Common myeloid progenitor, CD34-positive (primary cell): ENCODE data around the gene PLA2R1.

Source experiments
- CTCF ChIA-PET: fragments of 350-600 bp; sonication (Branson Sonifier 250); formaldehyde crosslinking; loops from one replicate; lab custom pipeline; 2021; ENCODE audit warnings: antibody characterized with exemption; lab: Charles Lee
- POLR2A ChIA-PET: fragments of 350-600 bp; sonication (Branson Sonifier 250); formaldehyde crosslinking; loops from one replicate; lab custom pipeline; 2021; ENCODE audit warnings: antibody characterized with exemption; lab: Charles Lee
- DNase-seq, 3 donors: peaks; one replicate each; pipeline versions ENCODE4 v3.0.0 to v3.0.0-alpha.2; 2013
- H3K27ac ChIP-seq, 2 experiments: 1 replicate in 1 of 2; 2 replicates in 1 of 2; pipeline ENCODE4 v1.7.0; 2013; ENCODE audit warnings: inconsistent platforms in 2 of 2, low read length in 2 of 2, mild to moderate bottlenecking in 2 of 2, low read depth in 1 of 2, moderate library complexity in 1 of 2; ENCODE audit not compliant: severe bottlenecking in 2 of 2, insufficient read depth in 1 of 2, poor library complexity in 1 of 2
- H3K27me3 ChIP-seq, 5 experiments: replicated peaks in 2 of 5; 1 replicate in 3 of 5; 2 replicates in 2 of 5; pipeline versions ENCODE4 v1.6.1 to v1.7.0; 2013; ENCODE audit warnings: low read length in 4 of 5, mild to moderate bottlenecking in 2 of 5, moderate library complexity in 2 of 5, inconsistent platforms in 1 of 5; ENCODE audit not compliant: insufficient read depth in 5 of 5, control insufficient read depth in 4 of 5
- H3K36me3 ChIP-seq, 4 experiments: 1 replicate in 2 of 4; 2 replicates in 2 of 4; pipeline versions ENCODE4 v1.6.1 to v1.7.0; 2013; ENCODE audit warnings: low read length in 3 of 4, control low read depth in 1 of 4, mild to moderate bottlenecking in 1 of 4; ENCODE audit not compliant: control insufficient read depth in 4 of 4, insufficient read depth in 4 of 4
- H3K4me1 ChIP-seq, 4 experiments: 1 replicate in 3 of 4; 2 replicates in 1 of 4; pipeline versions ENCODE4 v1.6.1 to v1.7.1; 2013; ENCODE audit warnings: low read length in 3 of 4, mild to moderate bottlenecking in 3 of 4, control low read depth in 1 of 4, inconsistent platforms in 1 of 4, moderate library complexity in 1 of 4; ENCODE audit not compliant: control insufficient read depth in 4 of 4, insufficient read depth in 4 of 4; ENCODE audit errors: control extremely low read depth in 1 of 4
- H3K4me3 ChIP-seq, 7 experiments: 1 replicate in 4 of 7; 2 replicates in 3 of 7; pipeline versions ENCODE4 v1.5.1 to v1.7.0; 2013; ENCODE audit warnings: mild to moderate bottlenecking in 7 of 7, low read length in 6 of 7, moderate library complexity in 6 of 7, inconsistent platforms in 2 of 7, low read depth in 2 of 7, control low read depth in 1 of 7; ENCODE audit not compliant: insufficient read depth in 4 of 7, control insufficient read depth in 1 of 7; ENCODE audit errors: extremely low read depth in 1 of 7
- H3K9me3 ChIP-seq, 5 experiments: 1 replicate in 4 of 5; 2 replicates in 1 of 5; pipeline versions ENCODE4 v1.6.1 to v1.7.1; 2013; ENCODE audit warnings: low read length in 4 of 5, mild to moderate bottlenecking in 2 of 5, inconsistent platforms in 1 of 5, low read depth in 1 of 5, moderate library complexity in 1 of 5; ENCODE audit not compliant: control insufficient read depth in 4 of 5, insufficient read depth in 2 of 5; ENCODE audit errors: control extremely low read depth in 1 of 5
- whole genome bisulfite sequencing: methylation state at CpG from one replicate; pipeline ENCODE4 v1.1.5; 2013; ENCODE audit not compliant: insufficient coverage; 5-methylcytosine and 5-hydroxymethylcytosine counted together

PLA2R1 gene

DNA sequence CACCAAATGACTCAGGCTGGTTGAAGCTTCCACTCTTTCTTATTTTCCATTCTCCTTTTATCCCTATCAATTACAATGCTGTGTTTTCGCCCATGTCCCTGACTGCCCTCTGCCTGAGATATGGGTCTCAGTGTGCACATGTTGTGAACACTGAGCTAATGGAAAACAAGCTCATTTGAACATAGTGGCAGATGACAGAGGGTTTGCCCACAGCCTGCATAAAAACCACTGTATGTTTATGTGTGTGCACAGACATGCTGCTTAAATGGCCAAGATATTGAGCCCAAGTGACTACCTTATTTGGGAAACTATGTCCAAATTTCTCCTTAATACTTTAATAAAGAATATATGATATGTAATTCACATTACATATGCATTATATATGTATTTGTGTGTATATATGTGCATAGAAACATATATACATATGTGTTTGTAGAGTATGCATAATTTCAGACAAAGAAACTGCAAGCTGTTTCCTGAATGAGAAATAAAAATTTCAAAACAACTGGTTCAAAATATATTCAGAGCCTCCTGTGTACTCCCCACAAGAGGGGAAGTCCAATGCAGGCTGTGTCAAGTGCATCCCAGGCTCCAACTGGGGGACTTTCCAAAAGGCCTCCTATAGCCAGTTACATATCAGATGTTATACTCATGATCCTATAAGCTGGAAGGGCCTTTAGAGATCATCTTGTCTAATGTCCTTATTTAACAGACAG lies 171.7 kb downstream of the PLA2R1 start:
- CTCF ChIA-PET, result interaction anchor here (0.9 to 1.5 kb wide), 3 partner anchors 11 to 31 kb away, joined by 3 to 5 read pairs (median 4); no protein-coding TSS in a partner anchor
- DNase-seq, result peak; percentile 13 to 92 (median 91)

DNA sequence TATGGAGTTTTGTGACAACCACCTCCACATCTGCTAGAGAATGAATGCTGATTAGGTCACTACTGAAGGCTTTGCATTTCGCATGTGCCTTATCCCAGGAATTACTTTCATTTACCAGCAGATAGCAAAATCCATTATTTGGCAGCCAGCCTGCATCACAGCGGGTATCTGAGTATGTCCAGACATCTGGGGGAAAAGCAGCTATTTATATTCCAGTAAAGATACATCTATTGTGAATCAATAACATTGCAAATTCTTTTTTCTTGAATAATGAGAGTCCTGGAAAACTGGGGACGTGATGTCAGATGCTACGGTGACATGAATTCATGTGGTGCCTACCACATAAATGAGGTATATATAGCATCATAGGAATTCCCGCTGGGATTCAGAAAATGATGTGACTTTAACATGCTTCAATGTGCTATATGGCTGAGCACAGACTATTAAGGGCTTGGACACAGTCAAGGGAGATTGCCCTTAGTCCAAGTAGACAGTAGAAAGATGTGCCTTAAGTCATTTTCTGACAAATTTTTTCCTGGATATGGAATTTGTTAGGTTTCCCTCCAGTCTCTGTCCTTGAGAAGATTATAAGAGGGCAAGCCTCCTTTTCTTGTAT lies 180.2 kb downstream of the PLA2R1 start:
- Histone ChIP-seq H3K27me3 (no peaks in the 10 kb centered on the region), H3K27ac (no peak overlapping the region), H3K4me3 (no peak overlapping the region), H3K9me3 (no peaks in the 10 kb centered on the region), H3K4me1 (no peaks in the 10 kb centered on the region), H3K36me3 (peaks cover 21 to 59% (median 39%) of the 10 kb centered on the region in 4 experiments)
- CTCF ChIA-PET, result interaction anchor here (0.6 kb wide), 1 partner anchor 119 kb away, joined by 3 read pairs; no protein-coding TSS in a partner anchor
- DNase-seq, result no peak
- WGBS, result 100% methylated on average over 1 of the region's 5 CpGs
- POLR2A ChIA-PET, result no interaction called here

More for the DNA sequence above, 171.7 kb downstream of the PLA2R1 start:
- no peaks in the 10 kb centered on the region for H3K9me3 ChIP-seq
- peaks cover 3 to 28% (median 10%) of the 10 kb centered on the region in 4 experiments for H3K36me3 ChIP-seq
- peak overlapping the region in 1 of 2 experiments; percentile 36 for H3K27ac ChIP-seq
- no peak overlapping the region for H3K4me3 ChIP-seq
- WGBS, result 100% methylated on average over 1 of the region's 1 CpG
- POLR2A ChIA-PET, result no interaction called here
- H3K4me1 ChIP-seq, result peaks cover 0 to 15% (median 9%) of the 10 kb centered on the region in 4 experiments
- no peaks in the 10 kb centered on the region for H3K27me3 ChIP-seq
